B cell (primary cell): ENCODE data around the gene C16orf92.

Experiments
- EZH2 ChIP-seq: IDR thresholded peaks from 2 replicates; pipeline ENCODE4 v1.6.1; 2012; ENCODE audit warnings: borderline replicate concordance, low read depth, mild to moderate bottlenecking, moderate library complexity, low read length; ENCODE audit not compliant: insufficient read depth, poor library complexity, severe bottlenecking
- TF ChIP-seq, protein P1 (sequence below): fragments of 200-600 bp; IDR thresholded peaks from one replicate; pipeline ENCODE4 v1.8.0; 2022; ENCODE audit warnings: antibody characterized with exemption, mild to moderate bottlenecking

DNA sequence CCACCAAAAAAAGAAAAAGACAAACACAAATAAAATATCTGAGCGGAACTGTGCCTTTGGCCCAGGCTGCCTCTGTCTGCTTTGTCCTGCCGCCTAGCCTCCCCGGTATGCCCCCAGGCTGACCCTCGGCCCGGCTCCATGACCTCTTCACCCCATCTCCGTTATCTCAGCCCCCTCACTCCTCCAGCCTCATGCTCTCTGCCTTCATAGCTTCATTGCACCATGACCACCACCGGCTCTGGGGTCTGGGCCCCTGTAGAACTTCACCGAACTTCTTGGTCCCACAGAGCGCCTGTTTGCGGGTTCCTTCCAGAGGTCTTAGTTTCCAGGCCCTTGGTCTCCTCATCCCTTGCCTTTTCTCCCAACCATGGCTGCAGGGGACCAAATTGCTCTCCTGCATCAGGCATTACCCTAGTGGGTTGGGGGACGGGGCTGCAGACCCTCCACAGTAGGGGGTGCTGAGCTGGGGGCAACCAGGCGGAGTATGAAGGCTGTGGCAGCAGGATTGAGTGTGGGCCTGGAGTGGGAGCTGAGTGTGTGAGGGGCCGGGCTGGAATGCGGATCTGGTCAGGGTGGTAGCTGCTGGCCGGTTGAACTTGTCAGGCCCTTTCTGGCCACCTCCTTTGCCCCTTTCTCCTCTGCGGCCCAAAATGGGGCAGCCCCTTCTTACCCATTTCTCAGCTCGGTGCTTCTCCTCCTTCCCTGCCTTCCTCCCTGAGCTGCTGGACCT lies 34.5 kb upstream of the C16orf92 start:
- TF ChIP-seq EZH2, result no peak
- TF ChIP-seq, protein P1, sequence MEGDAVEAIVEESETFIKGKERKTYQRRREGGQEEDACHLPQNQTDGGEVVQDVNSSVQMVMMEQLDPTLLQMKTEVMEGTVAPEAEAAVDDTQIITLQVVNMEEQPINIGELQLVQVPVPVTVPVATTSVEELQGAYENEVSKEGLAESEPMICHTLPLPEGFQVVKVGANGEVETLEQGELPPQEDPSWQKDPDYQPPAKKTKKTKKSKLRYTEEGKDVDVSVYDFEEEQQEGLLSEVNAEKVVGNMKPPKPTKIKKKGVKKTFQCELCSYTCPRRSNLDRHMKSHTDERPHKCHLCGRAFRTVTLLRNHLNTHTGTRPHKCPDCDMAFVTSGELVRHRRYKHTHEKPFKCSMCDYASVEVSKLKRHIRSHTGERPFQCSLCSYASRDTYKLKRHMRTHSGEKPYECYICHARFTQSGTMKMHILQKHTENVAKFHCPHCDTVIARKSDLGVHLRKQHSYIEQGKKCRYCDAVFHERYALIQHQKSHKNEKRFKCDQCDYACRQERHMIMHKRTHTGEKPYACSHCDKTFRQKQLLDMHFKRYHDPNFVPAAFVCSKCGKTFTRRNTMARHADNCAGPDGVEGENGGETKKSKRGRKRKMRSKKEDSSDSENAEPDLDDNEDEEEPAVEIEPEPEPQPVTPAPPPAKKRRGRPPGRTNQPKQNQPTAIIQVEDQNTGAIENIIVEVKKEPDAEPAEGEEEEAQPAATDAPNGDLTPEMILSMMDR, result no peak
